Mesodermal cell (in vitro differentiated cells): ENCODE measurements around the gene IMMP2L.

ENCODE experiments used
- H3K27ac ChIP-seq: 2 replicates; pipeline ENCODE4 v1.7.0; 2013; ENCODE audit warnings: mild to moderate bottlenecking, low read depth, low read length, moderate library complexity; ENCODE audit not compliant: severe bottlenecking
- H3K36me3 ChIP-seq: 2 replicates; pipeline ENCODE4 v1.7.1; 2013; ENCODE audit warnings: mild to moderate bottlenecking, low read length, moderate library complexity; ENCODE audit not compliant: control insufficient read depth, insufficient read depth
- H3K4me1 ChIP-seq: one replicate; pipeline ENCODE4 v1.7.1; 2013; ENCODE audit warnings: mild to moderate bottlenecking, low read length; ENCODE audit not compliant: insufficient read depth, control insufficient read depth, poor library complexity, severe bottlenecking
- H3K4me3 ChIP-seq: 2 replicates; pipeline ENCODE4 v1.7.0; 2013; ENCODE audit warnings: low read length, control low read depth, mild to moderate bottlenecking; ENCODE audit not compliant: insufficient read depth, poor library complexity, severe bottlenecking; ENCODE audit errors: extremely low read depth
- H3K9me3 ChIP-seq: 2 replicates; pipeline ENCODE4 v1.7.1; 2013; ENCODE audit warnings: mild to moderate bottlenecking, low read length, moderate library complexity; ENCODE audit not compliant: control insufficient read depth
- WGBS, 2 experiments: methylation state at CpG; one replicate each; pipeline ENCODE4 v1.1.5; 2013; ENCODE audit warnings: missing lambda C conversion rate in 2 of 2; ENCODE audit not compliant: insufficient coverage in 2 of 2; 5-methylcytosine and 5-hydroxymethylcytosine counted together

The IMMP2L gene

DNA sequence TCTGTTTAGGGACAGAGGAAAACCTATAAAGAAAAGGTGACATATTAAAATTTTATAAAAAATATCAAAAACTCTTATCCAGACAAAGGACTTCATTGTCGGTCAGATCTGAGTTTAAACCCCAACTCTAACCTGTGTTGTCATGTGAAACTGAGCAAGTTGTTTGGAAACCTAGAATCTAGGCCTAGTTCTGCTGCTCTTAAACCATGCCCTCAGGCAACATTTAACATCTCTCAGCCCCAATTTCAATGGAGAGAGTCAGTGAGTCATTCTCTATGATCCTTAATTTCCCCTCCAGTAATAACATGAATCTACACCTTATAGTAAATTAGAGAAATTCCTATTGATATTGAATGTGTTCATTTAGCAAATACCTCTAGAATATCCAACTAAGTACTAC lies 192.3 kb downstream of the IMMP2L start:
- H3K36me3 ChIP-seq = no peaks in the 10 kb centered on the region
- H3K27ac ChIP-seq = no peak overlapping the region
- 100% methylated on average over 1 of the region's 1 CpG; no CpG with 5 or more reads in 1 of the 2 experiments for WGBS, 2 experiments
- no peaks in the 10 kb centered on the region for H3K9me3 ChIP-seq
- no peak overlapping the region for H3K4me3 ChIP-seq
- H3K4me1 ChIP-seq = no peaks in the 10 kb centered on the region

DNA sequence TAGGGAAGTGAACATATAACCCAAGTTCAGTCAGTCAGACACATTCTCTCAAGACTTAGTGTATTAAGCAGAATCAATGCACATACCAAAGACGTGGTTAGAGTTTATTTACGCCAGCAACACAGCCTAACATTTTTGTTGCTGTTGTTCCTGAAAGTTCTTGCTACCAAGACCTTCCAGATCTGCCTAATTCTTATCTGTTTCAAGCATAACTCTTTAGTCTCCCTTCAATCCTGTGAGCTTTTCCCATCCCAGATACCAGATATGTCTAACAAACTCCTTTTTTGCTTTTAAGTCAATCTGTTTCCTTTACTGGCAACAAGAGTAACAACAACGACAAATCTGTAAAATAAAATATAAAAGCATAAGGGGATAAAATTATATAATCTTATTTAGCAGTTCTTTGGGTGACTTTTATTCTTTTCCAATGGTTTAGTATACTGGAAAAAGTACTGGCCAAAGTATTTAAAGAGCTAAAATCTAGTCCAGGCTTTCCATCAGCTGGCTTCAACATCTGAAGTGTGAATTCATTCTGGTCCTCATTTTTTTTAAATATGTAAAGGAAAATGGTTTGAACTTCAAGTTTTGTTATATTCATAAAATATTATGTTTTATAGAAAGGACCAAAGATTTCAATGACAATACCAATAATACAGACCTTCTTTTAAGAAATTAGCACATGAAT lies 193.8 kb downstream of the IMMP2L start:
- WGBS, 2 experiments = 89 to 93% methylated on average over 2 of the region's 3 CpGs
- no peaks in the 10 kb centered on the region for H3K36me3 ChIP-seq
- no peaks in the 10 kb centered on the region for H3K9me3 ChIP-seq
- no peak overlapping the region for H3K4me3 ChIP-seq
- H3K27ac ChIP-seq = no peak overlapping the region
- H3K4me1 ChIP-seq = peaks cover 4% of the 10 kb centered on the region

DNA sequence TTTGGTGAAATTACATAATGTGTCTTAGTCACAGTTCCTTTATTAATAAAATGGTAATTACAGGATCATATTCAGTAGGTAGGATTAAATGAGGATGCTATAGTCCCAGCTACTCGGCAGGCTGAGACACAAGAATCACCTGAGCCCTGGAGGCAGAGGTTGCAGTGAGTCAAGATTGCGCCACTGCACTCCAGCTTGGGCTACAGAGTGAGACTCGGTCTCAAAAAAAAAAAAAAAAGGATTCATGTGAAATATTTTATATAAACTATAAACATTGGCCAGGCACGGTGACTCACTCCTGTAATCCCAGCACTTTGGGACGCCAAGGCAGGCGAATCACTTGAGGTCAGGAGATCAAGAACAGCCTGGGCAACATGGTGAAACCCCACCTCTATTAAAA lies 197.9 kb downstream of the IMMP2L start:
- 70 to 86% methylated on average over 1 to 2 of the region's 6 CpGs for WGBS, 2 experiments

DNA sequence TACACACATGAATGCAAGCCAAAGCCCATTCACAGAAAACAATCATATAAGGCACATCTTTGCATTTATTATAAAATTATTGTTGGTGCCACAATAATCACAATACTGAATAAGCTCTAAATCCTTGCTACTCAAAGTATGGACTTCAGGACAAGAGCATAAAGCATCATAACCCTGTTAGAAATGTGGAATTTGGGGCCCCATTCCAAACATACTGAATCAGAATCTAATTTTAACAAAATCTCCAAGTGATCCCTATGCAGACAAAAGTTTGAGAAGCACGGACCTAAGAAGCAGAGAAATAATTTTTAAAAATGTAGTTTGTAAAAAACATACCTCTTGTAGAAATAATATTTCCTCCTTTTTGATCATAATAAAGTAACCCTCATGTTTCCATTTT lies 199.2 kb downstream of the IMMP2L start:
- H3K27ac ChIP-seq = peak overlapping the region; percentile 71
- H3K4me1 ChIP-seq = peaks cover 11% of the 10 kb centered on the region
- no peak overlapping the region for H3K4me3 ChIP-seq
- no peaks in the 10 kb centered on the region for H3K36me3 ChIP-seq
- no CpG with 5 or more reads among the region's 1 CpG for WGBS, 2 experiments
- no peaks in the 10 kb centered on the region for H3K9me3 ChIP-seq

More for the DNA sequence above, 197.9 kb downstream of the IMMP2L start:
- peaks cover 11% of the 10 kb centered on the region for H3K4me1 ChIP-seq
- H3K27ac ChIP-seq = no peak overlapping the region
- no peak overlapping the region for H3K4me3 ChIP-seq
- no peaks in the 10 kb centered on the region for H3K36me3 ChIP-seq
- no peaks in the 10 kb centered on the region for H3K9me3 ChIP-seq

DNA sequence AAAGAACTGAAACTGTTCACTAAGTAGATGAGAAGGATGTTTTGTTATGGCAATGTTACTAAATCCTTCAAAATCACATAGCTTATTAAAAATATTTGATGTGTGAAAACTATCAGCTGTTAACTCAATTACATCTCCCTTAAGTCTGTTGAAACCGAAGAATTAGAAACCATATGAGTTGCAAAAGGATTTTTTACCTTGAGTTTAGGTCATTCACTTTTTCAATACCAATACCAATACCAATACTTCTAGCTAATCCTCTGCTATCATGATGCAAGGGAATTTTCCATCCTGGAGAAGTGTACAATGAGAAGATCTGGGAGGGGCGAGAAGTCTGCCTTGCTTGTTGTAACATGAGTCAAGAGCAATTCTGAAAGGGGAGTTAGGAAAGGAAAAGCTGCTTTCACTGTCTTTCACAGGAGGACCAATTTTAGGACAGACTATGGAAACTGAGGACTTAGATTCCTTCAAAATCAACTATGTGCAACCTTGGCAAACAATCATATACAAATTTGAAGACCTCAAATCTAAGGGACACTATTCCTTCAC lies 199.7 kb downstream of the IMMP2L start:
- H3K36me3 ChIP-seq = no peaks in the 10 kb centered on the region
- WGBS, 2 experiments = 86% methylated on average over 1 of the region's 2 CpGs; no CpG with 5 or more reads in 1 of the 2 experiments
- H3K27ac ChIP-seq = peak overlapping the region; percentile 71
- no peaks in the 10 kb centered on the region for H3K9me3 ChIP-seq
- peaks cover 11% of the 10 kb centered on the region for H3K4me1 ChIP-seq
- H3K4me3 ChIP-seq = no peak overlapping the region

DNA sequence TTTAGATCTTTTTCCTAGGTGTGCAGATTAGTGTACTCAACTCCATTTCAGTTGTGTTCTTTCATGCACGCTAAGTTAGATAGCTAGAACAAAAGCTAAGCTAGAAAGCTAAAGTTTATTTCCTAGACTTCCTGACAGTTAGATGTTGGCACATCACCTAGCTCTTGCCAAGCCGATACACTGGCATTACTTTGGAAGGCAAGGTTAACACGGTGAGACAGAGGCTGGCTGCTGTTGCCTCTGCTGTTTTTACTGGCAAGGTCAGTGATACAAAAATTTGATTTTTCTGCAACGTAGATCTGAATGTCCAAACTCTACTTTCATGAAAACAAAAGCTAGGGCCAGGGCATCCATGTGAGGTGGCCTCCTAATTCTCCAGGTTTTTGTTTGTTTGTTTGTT lies 203.4 kb downstream of the IMMP2L start:
- Histone ChIP-seq H3K36me3 (no peaks in the 10 kb centered on the region), H3K4me1 (peaks cover 11% of the 10 kb centered on the region), H3K9me3 (no peaks in the 10 kb centered on the region), H3K4me3 (no peak overlapping the region), H3K27ac (no peak overlapping the region)
- WGBS, 2 experiments = 72 to 90% methylated on average over 2 to 3 of the region's 4 CpGs

DNA sequence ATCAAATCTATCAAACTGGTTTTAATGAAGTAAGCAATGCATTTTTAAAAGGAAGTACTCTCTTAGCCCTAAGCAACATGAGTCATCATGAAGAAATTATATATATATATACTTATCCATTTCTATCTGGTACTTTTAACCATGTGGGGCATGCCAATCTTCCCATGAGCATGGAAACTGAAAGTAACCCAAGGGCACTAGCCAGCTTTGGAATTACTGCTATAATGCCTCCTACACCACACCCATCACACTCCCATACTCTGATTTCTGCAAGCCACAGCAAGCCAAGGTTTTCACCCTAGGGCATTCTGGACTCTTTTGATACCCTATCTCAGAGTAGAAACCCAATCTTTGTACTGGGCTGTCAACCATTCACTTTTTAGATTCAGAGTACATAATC lies 204.6 kb downstream of the IMMP2L start:
- Histone ChIP-seq H3K36me3 (no peaks in the 10 kb centered on the region), H3K4me1 (peaks cover under 1% of the 10 kb centered on the region)

DNA sequence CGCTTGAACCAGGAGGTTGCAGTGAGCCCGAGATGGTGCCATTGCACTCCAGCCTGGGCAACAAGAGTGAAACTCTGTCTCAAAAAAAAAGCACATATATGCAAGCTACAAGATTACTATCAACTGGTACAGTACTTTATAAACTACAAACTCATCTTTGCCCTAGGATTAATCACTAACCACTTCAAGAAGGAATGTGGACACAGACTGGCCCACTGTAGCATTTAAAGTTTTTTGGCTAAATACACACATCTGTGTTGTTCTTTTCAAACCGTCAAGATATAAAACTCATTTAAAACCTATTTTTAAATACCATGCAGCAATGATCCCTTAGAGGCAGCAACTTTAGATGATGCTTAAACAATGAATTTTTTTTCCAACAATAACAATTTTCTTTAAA lies 205.4 kb downstream of the IMMP2L start:
- Histone ChIP-seq H3K9me3 (no peaks in the 10 kb centered on the region), H3K27ac (no peak overlapping the region)
- 80 to 95% methylated on average over 3 of the region's 3 CpGs for WGBS, 2 experiments

More for the DNA sequence above, 204.6 kb downstream of the IMMP2L start:
- no peak overlapping the region for H3K4me3 ChIP-seq
- H3K27ac ChIP-seq = no peak overlapping the region
- no peaks in the 10 kb centered on the region for H3K9me3 ChIP-seq

DNA sequence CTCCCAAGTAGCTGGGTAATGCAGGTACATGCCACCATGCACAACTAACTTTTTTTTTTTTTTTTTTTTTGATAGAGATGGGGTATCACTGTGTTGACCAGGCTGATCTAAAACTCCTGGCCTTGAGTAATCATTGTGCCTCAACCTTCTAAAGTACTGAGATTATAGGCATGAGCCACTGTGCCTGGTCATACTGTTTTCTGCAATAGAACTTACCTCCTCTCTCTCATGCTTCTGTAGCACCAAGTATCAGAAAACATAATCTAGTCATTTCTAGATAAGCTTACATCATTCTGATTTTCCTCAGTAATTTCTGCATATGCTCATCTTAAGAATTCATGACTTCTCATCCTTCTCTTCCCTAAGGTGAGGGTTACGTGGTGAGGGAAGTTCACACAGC lies 210.0 kb downstream of the IMMP2L start:
- H3K36me3 ChIP-seq = no peaks in the 10 kb centered on the region
- WGBS, 2 experiments = 100% methylated on average over 1 of the region's 1 CpG

More for the DNA sequence above, 205.4 kb downstream of the IMMP2L start:
- no peaks in the 10 kb centered on the region for H3K36me3 ChIP-seq
- H3K4me3 ChIP-seq = no peak overlapping the region
- H3K4me1 ChIP-seq = no peaks in the 10 kb centered on the region

DNA sequence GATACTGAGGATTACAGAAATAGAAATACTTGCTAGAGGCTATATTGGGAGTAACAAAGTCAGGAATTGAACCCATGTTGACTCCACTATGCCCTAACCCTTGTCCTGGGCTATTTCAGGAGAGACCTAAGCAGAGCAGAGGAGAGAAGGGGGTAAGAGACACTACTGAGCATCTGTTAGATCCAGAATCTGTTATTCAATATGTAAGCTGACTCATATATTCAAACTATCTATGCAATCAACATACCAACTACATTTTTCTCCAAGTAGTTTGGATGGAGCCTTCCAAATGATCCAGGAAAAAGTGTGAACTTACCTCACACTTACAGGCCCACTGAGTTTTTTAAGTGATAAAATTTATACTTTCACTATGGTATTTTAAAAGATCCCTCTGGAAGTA lies 216.1 kb downstream of the IMMP2L start:
- Histone ChIP-seq H3K4me1 (no peaks in the 10 kb centered on the region), H3K36me3 (no peaks in the 10 kb centered on the region), H3K4me3 (no peak overlapping the region), H3K9me3 (peaks cover 8% of the 10 kb centered on the region), H3K27ac (no peak overlapping the region)

More for the DNA sequence above, 210.0 kb downstream of the IMMP2L start:
- Histone ChIP-seq H3K27ac (no peak overlapping the region), H3K4me1 (no peaks in the 10 kb centered on the region), H3K9me3 (no peaks in the 10 kb centered on the region), H3K4me3 (no peak overlapping the region)

DNA sequence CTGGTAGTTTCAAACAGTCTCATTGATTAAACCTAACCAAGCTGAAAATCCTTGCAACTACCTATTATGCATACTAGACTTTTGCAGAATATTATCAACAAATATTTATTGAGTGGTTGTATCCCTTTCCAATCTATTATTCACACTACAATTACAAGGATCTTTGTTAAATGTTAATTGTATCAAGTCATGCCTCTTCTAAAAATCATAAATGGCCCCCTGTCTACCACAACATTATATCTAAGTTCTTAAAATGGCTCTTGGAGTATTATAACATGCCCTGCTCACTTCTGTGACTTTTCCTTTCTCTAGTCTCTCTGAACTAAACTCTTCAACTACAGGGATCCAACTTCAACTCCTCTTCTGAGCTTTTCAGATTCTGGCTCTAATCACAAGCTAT lies 219.3 kb downstream of the IMMP2L start:
- no peak overlapping the region for H3K4me3 ChIP-seq
- H3K36me3 ChIP-seq = no peaks in the 10 kb centered on the region
- peaks cover 8% of the 10 kb centered on the region for H3K9me3 ChIP-seq
- no peaks in the 10 kb centered on the region for H3K4me1 ChIP-seq
- H3K27ac ChIP-seq = no peak overlapping the region
